PC-9 (cell line): ENCODE results near the gene ZNF57.

Experiments
- EZH2 ChIP-seq: fragments of 200-600 bp; sonication (generic); IDR thresholded peaks from 2 replicates; pipeline ENCODE4 v1.8.0; 2017; ENCODE audit warnings: antibody characterized with exemption, low read depth
- TF ChIP-seq, protein P1 (sequence below): fragments of 200-600 bp; sonication (generic); conservative IDR thresholded peaks from 2 replicates; pipeline ENCODE4 v1.6.1; 2017; ENCODE audit warnings: mixed run types, antibody characterized with exemption, mild to moderate bottlenecking, moderate library complexity

DNA sequence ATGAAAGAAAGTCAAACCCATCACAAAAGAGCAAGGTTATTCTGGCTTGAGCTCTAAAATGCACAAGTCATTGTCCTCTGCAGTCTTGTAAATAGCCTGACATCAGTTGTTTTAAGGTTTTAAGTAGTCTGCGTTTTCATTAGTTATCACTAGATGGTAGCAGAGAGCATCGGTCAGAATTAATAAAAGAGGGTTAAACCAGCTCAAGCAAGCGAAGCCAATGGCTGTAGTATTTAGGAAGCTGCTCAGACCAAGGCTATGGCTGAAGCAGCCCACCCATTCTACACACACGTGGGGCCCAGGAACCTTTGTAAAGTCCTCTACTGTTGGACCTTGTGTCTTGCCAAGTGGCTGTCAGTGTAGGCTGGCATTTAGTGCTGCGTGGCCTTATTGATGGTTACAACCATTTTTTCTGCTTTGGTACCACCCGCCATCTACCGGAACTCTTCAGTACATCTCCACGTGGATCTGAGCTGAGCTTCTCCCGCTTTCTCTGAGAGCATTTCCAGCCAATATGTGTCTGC lies 13.3 kb upstream of the ZNF57 start:
- TF ChIP-seq, protein P1, sequence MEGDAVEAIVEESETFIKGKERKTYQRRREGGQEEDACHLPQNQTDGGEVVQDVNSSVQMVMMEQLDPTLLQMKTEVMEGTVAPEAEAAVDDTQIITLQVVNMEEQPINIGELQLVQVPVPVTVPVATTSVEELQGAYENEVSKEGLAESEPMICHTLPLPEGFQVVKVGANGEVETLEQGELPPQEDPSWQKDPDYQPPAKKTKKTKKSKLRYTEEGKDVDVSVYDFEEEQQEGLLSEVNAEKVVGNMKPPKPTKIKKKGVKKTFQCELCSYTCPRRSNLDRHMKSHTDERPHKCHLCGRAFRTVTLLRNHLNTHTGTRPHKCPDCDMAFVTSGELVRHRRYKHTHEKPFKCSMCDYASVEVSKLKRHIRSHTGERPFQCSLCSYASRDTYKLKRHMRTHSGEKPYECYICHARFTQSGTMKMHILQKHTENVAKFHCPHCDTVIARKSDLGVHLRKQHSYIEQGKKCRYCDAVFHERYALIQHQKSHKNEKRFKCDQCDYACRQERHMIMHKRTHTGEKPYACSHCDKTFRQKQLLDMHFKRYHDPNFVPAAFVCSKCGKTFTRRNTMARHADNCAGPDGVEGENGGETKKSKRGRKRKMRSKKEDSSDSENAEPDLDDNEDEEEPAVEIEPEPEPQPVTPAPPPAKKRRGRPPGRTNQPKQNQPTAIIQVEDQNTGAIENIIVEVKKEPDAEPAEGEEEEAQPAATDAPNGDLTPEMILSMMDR: peak; percentile 61
- TF ChIP-seq EZH2: no peak
